Tibial artery (tissue), 4 donors: ENCODE measurements around the gene SLC5A7.

ENCODE experiments used
- DNase-seq, 2 donors: peaks; one replicate each; pipeline ENCODE4 v3.0.0-alpha.2; 2019
- H3K27ac ChIP-seq, 2 donors: fragments of 200-600 bp; sonication (generic) in 1 of 2; 1 replicate in 1 of 2; 2 replicates in 1 of 2; pipeline ENCODE4 v1.5.1; 2018 to 2019; ENCODE audit warnings: mild to moderate bottlenecking in 1 of 2
- H3K27me3 ChIP-seq, 2 donors: fragments of 200-600 bp; sonication (generic) in 1 of 2; one replicate each; pipeline versions ENCODE4 v1.5.1 to v1.6.0; 2016 to 2019
- H3K36me3 ChIP-seq, 3 donors: fragments of 200-600 bp; sonication (generic) in 2 of 3; one replicate each; pipeline ENCODE4 v1.5.1; 2016 to 2019; ENCODE audit warnings: mild to moderate bottlenecking in 2 of 3
- H3K4me1 ChIP-seq, 4 donors: fragments of 200-600 bp; sonication (generic) in 2 of 4; 1 replicate in 3 of 4; 2 replicates in 1 of 4; pipeline ENCODE4 v1.5.1; 2016 to 2019
- H3K4me3 ChIP-seq, 2 donors: fragments of 200-600 bp; sonication (generic) in 1 of 2; 1 replicate in 1 of 2; 2 replicates in 1 of 2; pipeline ENCODE4 v1.5.1; 2018 to 2019; ENCODE audit warnings: mild to moderate bottlenecking in 2 of 2
- H3K9me3 ChIP-seq, 3 donors: fragments of 200-600 bp; sonication (generic) in 1 of 3; one replicate each; pipeline ENCODE4 v1.5.1; 2016 to 2019
- CTCF ChIP-seq, 2 experiments: fragments of 200-600 bp in 1 of 2; fragments of 450-650 bp in 1 of 2; IDR thresholded peaks; one replicate each; pipeline ENCODE4 v1.5.1; 2017 to 2019; ENCODE audit warnings: antibody characterized with exemption in 2 of 2, mild to moderate bottlenecking in 1 of 2, moderate library complexity in 1 of 2
- intact Hi-C: fragments of 100-400 bp; cut with DNase I; formaldehyde crosslinking; loops from one replicate; pipeline ENCODE4 v1.15.0; 2023; ENCODE audit warnings: low total_unique reads

SLC5A7 gene

GRCh38 chr2:108061439-108062042 is 75.2 kb downstream of the SLC5A7 start:
- H3K4me1 ChIP-seq: no peaks in the 10 kb centered on the region
- no peaks in the 10 kb centered on the region for H3K9me3 ChIP-seq
- no peak overlapping the region for H3K4me3 ChIP-seq
- no peak for TF ChIP-seq CTCF (IDR thresholded peaks at IDR 0.05)
- no peak overlapping the region for H3K27ac ChIP-seq
- DNase-seq: no peak
- H3K27me3 ChIP-seq: no peaks in the 10 kb centered on the region
- H3K36me3 ChIP-seq: no peaks in the 10 kb centered on the region
- intact Hi-C loops: no loop called here
